T-helper 1 cell treated with Interleukin-12 subunit alpha and Interleukin-12 subunit beta and Interleukin-4 antibody, amounts not matched to agents 30 μg/mL and 1 μg/mL, for 36 hours (primary cell): Measurements from ENCODE around the gene SLC27A1.
"Not testable (repeated sequence)": the region's sequence is repeated elsewhere in the genome, so short reads cannot be mapped to it uniquely, and the experiment has no call there.

ENCODE experiments used
- H3K27ac Mint-ChIP-seq: one replicate; pipeline ENCODE4 v1.8.0; 2021; ENCODE audit warnings: mild to moderate bottlenecking, mixed read lengths
- H3K27me3 Mint-ChIP-seq: one replicate; pipeline ENCODE4 v1.8.0; 2021; ENCODE audit warnings: low read depth, mixed read lengths
- H3K36me3 Mint-ChIP-seq: one replicate; pipeline ENCODE4 v1.8.0; 2021; ENCODE audit warnings: low read depth, mixed read lengths
- H3K4me1 Mint-ChIP-seq: one replicate; pipeline ENCODE4 v1.8.0; 2021; ENCODE audit warnings: low read depth, mixed read lengths
- H3K4me3 Mint-ChIP-seq: one replicate; pipeline ENCODE4 v1.8.0; 2021; ENCODE audit warnings: mild to moderate bottlenecking, moderate library complexity, mixed read lengths
- H3K9me3 Mint-ChIP-seq: one replicate; pipeline ENCODE4 v1.8.0; 2021; ENCODE audit warnings: mixed read lengths

Gene SLC27A1

GRCh38 chr19:17505223-17505622 lies 34.9 kb downstream of the SLC27A1 start:
- Mint-ChIP-seq H3K4me1 (peaks cover 5% of the 10 kb centered on the region), H3K4me3 (no peak overlapping the region), H3K27me3 (no peaks in the 10 kb centered on the region), H3K36me3 (peaks cover 4% of the 10 kb centered on the region), H3K27ac (no peak overlapping the region), H3K9me3 (no peaks in the 10 kb centered on the region)

GRCh38 chr19:17506745-17507144 lies 36.4 kb downstream of the SLC27A1 start:
- Mint-ChIP-seq H3K9me3 (no peaks in the 10 kb centered on the region), H3K4me3 (no peak overlapping the region), H3K27ac (no peak overlapping the region), H3K27me3 (no peaks in the 10 kb centered on the region), H3K36me3 (peaks cover 6% of the 10 kb centered on the region), H3K4me1 (peaks cover 9% of the 10 kb centered on the region)

- peaks cover 16% of the 10 kb centered on the region for H3K4me1 Mint-ChIP-seq
- not testable (repeated sequence) for H3K36me3 Mint-ChIP-seq, H3K9me3 Mint-ChIP-seq, H3K27ac Mint-ChIP-seq, H3K4me3 Mint-ChIP-seq, H3K27me3 Mint-ChIP-seq
Observed at GRCh38 chr19:17508558-17508933, 38.2 kb downstream of the SLC27A1 start.

- Mint-ChIP-seq H3K36me3 (peaks cover 8% of the 10 kb centered on the region), H3K4me3 (peak overlapping the region; percentile 100), H3K27ac (peak overlapping the region; percentile 99), H3K9me3 (no peaks in the 10 kb centered on the region), H3K4me1 (peaks cover 18% of the 10 kb centered on the region), H3K27me3 (no peaks in the 10 kb centered on the region)
Observed at GRCh38 chr19:17510220-17510993, 40.1 kb downstream of the SLC27A1 start.

GRCh38 chr19:17511724-17512573 lies 41.6 kb downstream of the SLC27A1 start:
- H3K9me3 Mint-ChIP-seq: peaks cover under 1% of the 10 kb centered on the region
- peaks cover 12% of the 10 kb centered on the region for H3K36me3 Mint-ChIP-seq
- H3K27ac Mint-ChIP-seq: peak overlapping the region; percentile 99
- H3K4me3 Mint-ChIP-seq: peak overlapping the region; percentile 86
- peaks cover 18% of the 10 kb centered on the region for H3K4me1 Mint-ChIP-seq
- no peaks in the 10 kb centered on the region for H3K27me3 Mint-ChIP-seq

- Mint-ChIP-seq H3K27me3 (no peaks in the 10 kb centered on the region), H3K9me3 (peaks cover 6% of the 10 kb centered on the region), H3K4me1 (peaks cover 18% of the 10 kb centered on the region), H3K4me3 (peak overlapping the region; percentile 86), H3K36me3 (peaks cover 18% of the 10 kb centered on the region), H3K27ac (peak overlapping the region; percentile 59)
Observed at GRCh38 chr19:17512574-17512939, 42.2 kb downstream of the SLC27A1 start.

GRCh38 chr19:17515408-17516149 lies 45.3 kb downstream of the SLC27A1 start:
- H3K9me3 Mint-ChIP-seq: peaks cover 12% of the 10 kb centered on the region
- H3K4me1 Mint-ChIP-seq: peaks cover 14% of the 10 kb centered on the region
- no peak overlapping the region for H3K27ac Mint-ChIP-seq
- peaks cover 21% of the 10 kb centered on the region for H3K36me3 Mint-ChIP-seq
- no peaks in the 10 kb centered on the region for H3K27me3 Mint-ChIP-seq
- no peak overlapping the region for H3K4me3 Mint-ChIP-seq

- Mint-ChIP-seq H3K36me3 (peaks cover 19% of the 10 kb centered on the region), H3K4me1 (peaks cover 5% of the 10 kb centered on the region), H3K27me3 (no peaks in the 10 kb centered on the region), H3K27ac (no peak overlapping the region), H3K9me3 (peaks cover 12% of the 10 kb centered on the region), H3K4me3 (no peak overlapping the region)
Observed at GRCh38 chr19:17517898-17518297, 47.6 kb downstream of the SLC27A1 start.

- not testable (repeated sequence) for H3K4me3 Mint-ChIP-seq, H3K27ac Mint-ChIP-seq, H3K27me3 Mint-ChIP-seq
- Mint-ChIP-seq H3K9me3 (peaks cover 12% of the 10 kb centered on the region), H3K4me1 (peaks cover 10% of the 10 kb centered on the region), H3K36me3 (peaks cover 19% of the 10 kb centered on the region)
Observed at GRCh38 chr19:17518654-17519053, 48.3 kb downstream of the SLC27A1 start.

GRCh38 chr19:17519967-17520366 lies 49.6 kb downstream of the SLC27A1 start:
- Mint-ChIP-seq H3K9me3 (peaks cover 17% of the 10 kb centered on the region), H3K36me3 (peaks cover 17% of the 10 kb centered on the region), H3K27ac (no peak overlapping the region), H3K4me1 (peaks cover 16% of the 10 kb centered on the region), H3K4me3 (no peak overlapping the region), H3K27me3 (peaks cover 3% of the 10 kb centered on the region)

- no peak overlapping the region for H3K4me3 Mint-ChIP-seq
- peaks cover 17% of the 10 kb centered on the region for H3K9me3 Mint-ChIP-seq
- H3K4me1 Mint-ChIP-seq: peaks cover 16% of the 10 kb centered on the region
- H3K27me3 Mint-ChIP-seq: peaks cover 3% of the 10 kb centered on the region
- peaks cover 16% of the 10 kb centered on the region for H3K36me3 Mint-ChIP-seq
- no peak overlapping the region for H3K27ac Mint-ChIP-seq
Observed at GRCh38 chr19:17520865-17521264, 50.5 kb downstream of the SLC27A1 start.

GRCh38 chr19:17522988-17523872 lies 52.9 kb downstream of the SLC27A1 start:
- Mint-ChIP-seq H3K4me3 (peak overlapping the region; percentile 52), H3K27ac (peak overlapping the region; percentile 58), H3K36me3 (peaks cover 4% of the 10 kb centered on the region), H3K4me1 (peaks cover 16% of the 10 kb centered on the region), H3K27me3 (peaks cover 3% of the 10 kb centered on the region), H3K9me3 (peaks cover 5% of the 10 kb centered on the region)

- peaks cover 11% of the 10 kb centered on the region for H3K27me3 Mint-ChIP-seq
- peaks cover 12% of the 10 kb centered on the region for H3K9me3 Mint-ChIP-seq
- H3K27ac Mint-ChIP-seq: no peak overlapping the region
- peaks cover 16% of the 10 kb centered on the region for H3K4me1 Mint-ChIP-seq
- H3K4me3 Mint-ChIP-seq: no peak overlapping the region
- peaks cover 4% of the 10 kb centered on the region for H3K36me3 Mint-ChIP-seq
Observed at GRCh38 chr19:17524651-17525050, 54.3 kb downstream of the SLC27A1 start.

GRCh38 chr19:17525141-17525540 lies 54.8 kb downstream of the SLC27A1 start:
- H3K27me3 Mint-ChIP-seq: peaks cover 11% of the 10 kb centered on the region
- no peak overlapping the region for H3K27ac Mint-ChIP-seq
- no peak overlapping the region for H3K4me3 Mint-ChIP-seq
- H3K36me3 Mint-ChIP-seq: peaks cover 2% of the 10 kb centered on the region
- peaks cover 12% of the 10 kb centered on the region for H3K9me3 Mint-ChIP-seq
- peaks cover 16% of the 10 kb centered on the region for H3K4me1 Mint-ChIP-seq
